OCI-LY7 (cell line): Measurements from ENCODE around the gene H6PD. TPM values are rescaled to one million over a fixed set of nuclear protein-coding genes. Genes with fewer than 3 reads are reported as not detected.

Experiments
- BruUV-seq: library from RNA; stranded (reverse); fragments of 400-500 nt; replicated peaks from 2 replicates; lab custom pipeline; 2021; lab: Mats Ljungman, UMichigan
- CTCF ChIA-PET: fragments of 300-600 bp; sonication (Branson Sonifier 250); formaldehyde crosslinking; loops from one replicate; lab custom pipeline; 2022; ENCODE audit warnings: antibody characterized with exemption; ENCODE audit not compliant: unreplicated experiment; lab: Charles Lee
- POLR2A ChIA-PET: fragments of 300-600 bp; sonication (Branson Sonifier 250); formaldehyde crosslinking; loops from one replicate; lab custom pipeline; 2022; ENCODE audit warnings: antibody characterized with exemption; lab: Charles Lee
- DNase-seq: peaks from one replicate; pipeline ENCODE4 v3.0.0-alpha.2; 2015; ENCODE audit warnings: low spot score
- H2AFZ ChIP-seq: fragments of 200-600 bp; sonication (generic), shearing (Covaris generic); 2 replicates; pipeline ENCODE4 v1.6.1; 2014; ENCODE audit warnings: mild to moderate bottlenecking, antibody characterized with exemption, low read length, moderate library complexity
- H3K27ac ChIP-seq: fragments of 200-600 bp; sonication (generic); 2 replicates; pipeline ENCODE4 v1.5.1; 2014; ENCODE audit warnings: mixed run types, low read depth, mild to moderate bottlenecking, moderate library complexity, low read length, inconsistent platforms; ENCODE audit not compliant: poor library complexity, severe bottlenecking
- H3K36me3 ChIP-seq: fragments of 200-600 bp; sonication (generic); 2 replicates; pipeline ENCODE4 v1.6.1; 2014; ENCODE audit warnings: mild to moderate bottlenecking, antibody characterized with exemption, low read length, moderate library complexity, mixed read lengths; ENCODE audit not compliant: insufficient read depth
- H3K4me1 ChIP-seq: fragments of 200-600 bp; sonication (generic); 2 replicates; pipeline ENCODE4 v1.5.1; 2014; ENCODE audit warnings: mild to moderate bottlenecking, low read length; ENCODE audit not compliant: insufficient read depth, poor library complexity, severe bottlenecking
- H3K4me2 ChIP-seq: fragments of 200-600 bp; sonication (generic); 2 replicates; pipeline ENCODE4 v1.6.1; 2014; ENCODE audit warnings: mild to moderate bottlenecking, low read length
- H3K4me3 ChIP-seq: fragments of 200-600 bp; sonication (generic); 2 replicates; pipeline ENCODE4 v1.5.1; 2014; ENCODE audit warnings: mild to moderate bottlenecking, low read depth, low read length; ENCODE audit not compliant: poor library complexity, severe bottlenecking
- H3K79me2 ChIP-seq: fragments of 200-600 bp; sonication (generic); 2 replicates; pipeline ENCODE4 v1.6.1; 2016; ENCODE audit warnings: low read depth, mild to moderate bottlenecking, low read length, moderate library complexity, mixed read lengths; ENCODE audit not compliant: insufficient read depth
- H3K9me2 ChIP-seq: fragments of 200-600 bp; sonication (generic); 2 replicates; pipeline ENCODE4 v1.6.1; 2016; ENCODE audit warnings: mild to moderate bottlenecking, low read length, mixed read lengths; ENCODE audit not compliant: insufficient read depth
- H3K9me3 ChIP-seq: fragments of 200-600 bp; sonication (generic); 2 replicates; pipeline ENCODE4 v1.6.1; 2014; ENCODE audit warnings: mild to moderate bottlenecking, mixed run types, low read length, mixed read lengths
- H4K20me1 ChIP-seq: fragments of 200-600 bp; sonication (generic); 2 replicates; pipeline ENCODE4 v1.6.1; 2014; ENCODE audit warnings: mild to moderate bottlenecking, antibody characterized with exemption, low read length, moderate library complexity, mixed read lengths; ENCODE audit not compliant: insufficient read depth
- EZH2phosphoT487 ChIP-seq: fragments of 200-600 bp; sonication (generic); IDR thresholded peaks from 2 replicates; pipeline ENCODE4 v1.6.1; 2018; ENCODE audit warnings: low read depth, borderline replicate concordance, mild to moderate bottlenecking, mixed run types, antibody characterized with exemption, low read length, moderate library complexity, mixed read lengths
- intact Hi-C: fragments of 100-400 bp; cut with micrococcal nuclease; formaldehyde crosslinking; loops from one replicate; pipeline ENCODE4 v1.10.0; 2022; ENCODE audit not compliant: unreplicated experiment
- total RNA-seq, 2 experiments: library from RNA; depleted of rRNA in 1 of 2; stranded (reverse); fragments of >200 nt in 1 of 2; shearing (Covaris generic) in 1 of 2; gene quantifications; 2 replicates each; pipeline ENCODE4 v1.2.3, GENCODE V29; 2014 to 2022
- TF ChIP-seq, protein P1 (sequence below): fragments of 200-600 bp; sonication (generic); conservative IDR thresholded peaks from 2 replicates; pipeline ENCODE4 v1.5.1; 2014; ENCODE audit warnings: mild to moderate bottlenecking, antibody characterized with exemption, low read length, moderate library complexity, mixed read lengths

The H6PD gene
- total RNA-seq, 2 experiments from 2014 or later = 8.5 to 22.1 TPM

DNA sequence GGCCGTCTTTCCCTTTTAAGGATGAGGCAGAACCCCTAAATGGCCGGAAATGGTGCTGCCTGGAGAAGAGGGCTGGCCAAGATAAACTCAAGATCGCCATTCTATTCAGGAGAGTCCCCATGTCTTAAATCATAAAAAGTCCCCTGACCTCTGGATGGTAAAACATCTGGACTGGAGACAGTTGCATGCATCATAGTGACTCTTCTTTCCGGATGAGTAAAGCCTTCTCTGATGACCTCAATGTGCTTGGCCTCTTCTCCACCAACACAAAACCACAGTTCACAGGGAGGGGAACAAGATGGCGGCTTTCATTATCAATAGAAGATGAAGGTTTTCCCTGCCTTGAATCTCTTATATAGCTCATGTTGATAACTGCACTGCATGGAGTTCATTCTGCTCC lies 27.5 kb upstream of the H6PD start:
- H4K20me1 ChIP-seq = no peaks in the 10 kb centered on the region
- DNase-seq = no peak
- TF ChIP-seq, protein P1, sequence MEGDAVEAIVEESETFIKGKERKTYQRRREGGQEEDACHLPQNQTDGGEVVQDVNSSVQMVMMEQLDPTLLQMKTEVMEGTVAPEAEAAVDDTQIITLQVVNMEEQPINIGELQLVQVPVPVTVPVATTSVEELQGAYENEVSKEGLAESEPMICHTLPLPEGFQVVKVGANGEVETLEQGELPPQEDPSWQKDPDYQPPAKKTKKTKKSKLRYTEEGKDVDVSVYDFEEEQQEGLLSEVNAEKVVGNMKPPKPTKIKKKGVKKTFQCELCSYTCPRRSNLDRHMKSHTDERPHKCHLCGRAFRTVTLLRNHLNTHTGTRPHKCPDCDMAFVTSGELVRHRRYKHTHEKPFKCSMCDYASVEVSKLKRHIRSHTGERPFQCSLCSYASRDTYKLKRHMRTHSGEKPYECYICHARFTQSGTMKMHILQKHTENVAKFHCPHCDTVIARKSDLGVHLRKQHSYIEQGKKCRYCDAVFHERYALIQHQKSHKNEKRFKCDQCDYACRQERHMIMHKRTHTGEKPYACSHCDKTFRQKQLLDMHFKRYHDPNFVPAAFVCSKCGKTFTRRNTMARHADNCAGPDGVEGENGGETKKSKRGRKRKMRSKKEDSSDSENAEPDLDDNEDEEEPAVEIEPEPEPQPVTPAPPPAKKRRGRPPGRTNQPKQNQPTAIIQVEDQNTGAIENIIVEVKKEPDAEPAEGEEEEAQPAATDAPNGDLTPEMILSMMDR = no peak
- TF ChIP-seq EZH2phosphoT487 = no peak
- H3K9me2 ChIP-seq = no peaks in the 10 kb centered on the region
- H3K36me3 ChIP-seq = no peaks in the 10 kb centered on the region
- CTCF ChIA-PET = no interaction called here
- BruUV-seq = no TSS peak
- H2AFZ ChIP-seq = no peak overlapping the region
- POLR2A ChIA-PET = interaction anchor here (0.7 kb wide), 1 partner anchor 377 kb away, joined by 5 read pairs; no protein-coding TSS in a partner anchor
- H3K79me2 ChIP-seq = no peaks in the 10 kb centered on the region
- H3K4me3 ChIP-seq = no peak overlapping the region
- no peak overlapping the region for H3K27ac ChIP-seq
- no peak overlapping the region for H3K4me2 ChIP-seq
- intact Hi-C loops = no loop called here
- H3K4me1 ChIP-seq = no peaks in the 10 kb centered on the region
- no peaks in the 10 kb centered on the region for H3K9me3 ChIP-seq

DNA sequence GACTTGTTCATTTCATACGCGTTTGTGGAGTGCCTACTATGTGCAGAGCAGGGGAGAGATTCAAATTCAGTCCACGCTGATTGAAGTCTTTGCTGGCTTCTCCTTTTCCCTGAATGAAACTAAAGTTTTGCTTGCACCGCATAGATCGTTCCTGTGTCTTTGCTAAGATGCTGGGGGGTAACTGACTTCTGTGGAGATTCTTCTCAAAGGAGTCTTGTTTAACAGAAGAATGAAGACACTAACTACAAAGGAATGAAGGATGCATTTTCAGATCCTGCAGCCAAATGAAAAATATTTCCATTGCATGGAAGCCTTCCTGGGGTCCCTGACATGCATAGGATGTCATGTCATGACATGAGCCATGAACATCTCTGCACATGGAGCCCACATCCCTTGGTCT lies 26.9 kb upstream of the H6PD start:
- H3K9me3 ChIP-seq = no peaks in the 10 kb centered on the region
- H2AFZ ChIP-seq = no peak overlapping the region
- ChIA-PET POLR2A (no interaction called here), CTCF (no interaction called here)
- H3K4me1 ChIP-seq = no peaks in the 10 kb centered on the region
- H3K4me2 ChIP-seq = no peak overlapping the region
- H3K4me3 ChIP-seq = no peak overlapping the region
- no peaks in the 10 kb centered on the region for H3K79me2 ChIP-seq
- H3K36me3 ChIP-seq = no peaks in the 10 kb centered on the region
- no TSS peak for BruUV-seq
- H3K9me2 ChIP-seq = no peaks in the 10 kb centered on the region
- no peaks in the 10 kb centered on the region for H4K20me1 ChIP-seq
- TF ChIP-seq, protein P1 = no peak
- no peak for TF ChIP-seq EZH2phosphoT487
- intact Hi-C loops = no loop called here
- H3K27ac ChIP-seq = no peak overlapping the region
- no peak for DNase-seq

DNA sequence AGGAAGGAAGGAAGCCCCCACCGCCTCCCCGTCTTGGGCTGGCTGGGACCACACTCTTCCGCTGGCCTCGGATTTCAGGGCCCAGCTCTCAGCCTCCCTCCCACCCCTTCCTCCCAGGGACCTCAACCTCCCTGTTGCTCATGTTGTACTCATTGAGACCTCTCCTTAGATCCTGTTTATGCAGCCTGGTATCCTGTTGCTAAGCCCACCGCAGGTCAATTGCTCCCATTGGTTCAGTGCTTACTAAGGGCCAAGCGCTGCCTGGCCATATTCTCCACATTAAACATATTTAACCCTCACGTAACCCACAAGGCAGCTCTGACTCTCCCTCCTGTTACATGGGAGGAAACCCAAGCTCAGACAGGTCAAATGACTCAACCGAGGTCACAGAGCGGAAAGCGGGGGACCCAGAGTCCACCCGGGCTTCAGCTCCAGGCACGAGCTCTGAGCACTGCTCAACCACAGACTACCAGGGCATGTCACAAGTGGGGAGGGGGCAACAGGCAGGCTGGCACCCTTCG lies 23.2 kb upstream of the H6PD start:
- POLR2A ChIA-PET = no interaction called here
- Histone ChIP-seq H3K79me2 (no peaks in the 10 kb centered on the region), H3K4me2 (no peak overlapping the region), H4K20me1 (no peaks in the 10 kb centered on the region), H3K27ac (no peak overlapping the region), H2AFZ (no peak overlapping the region), H3K36me3 (no peaks in the 10 kb centered on the region), H3K9me3 (no peaks in the 10 kb centered on the region), H3K4me1 (no peaks in the 10 kb centered on the region), H3K9me2 (no peaks in the 10 kb centered on the region), H3K4me3 (no peak overlapping the region)
- DNase-seq = no peak
- TF ChIP-seq, protein P1 = no peak
- TF ChIP-seq EZH2phosphoT487 = no peak
- intact Hi-C loops = no loop called here
- CTCF ChIA-PET = no interaction called here
- no TSS peak for BruUV-seq
